GM15510 (cell line): ENCODE results near the gene ZNF268.
A peak's percentile ranks its signal among the peaks of the same experiment; 100 is the strongest.

ENCODE experiments used
- POLR2A ChIP-seq: IDR thresholded peaks from 3 replicates; pipeline ENCODE4 v1.6.1; 2011; ENCODE audit warnings: borderline replicate concordance; ENCODE audit not compliant: insufficient read length; ENCODE audit errors: extremely low read depth

Gene ZNF268

GRCh38 chr12:133181238-133181959 is at the start of gene ZNF268:
Gene ZNF268 (plus strand): TSS chr12:133181495. CDS start chr12:133181998, 503 bp downstream.
- TF ChIP-seq POLR2A, result peak; percentile 72

GRCh38 chr12:133135747-133136146 is 45.5 kb upstream of the ZNF268 start:
- no peak for TF ChIP-seq POLR2A

GRCh38 chr12:133145981-133146380 is 35.3 kb upstream of the ZNF268 start:
- TF ChIP-seq POLR2A, result no peak

GRCh38 chr12:133156125-133156690 is 25.1 kb upstream of the ZNF268 start:
- TF ChIP-seq POLR2A, result no peak

- TF ChIP-seq POLR2A, result no peak
Measured at GRCh38 chr12:133165776-133166175, 15.5 kb upstream of the ZNF268 start.

- no peak for TF ChIP-seq POLR2A
Measured at GRCh38 chr12:133172491-133172890, 8.8 kb upstream of the ZNF268 start.

- no peak for TF ChIP-seq POLR2A
Measured at GRCh38 chr12:133174901-133175300, 6.4 kb upstream of the ZNF268 start.

GRCh38 chr12:133180669-133181068 is 626 bp upstream of the ZNF268 start:
- no peak for TF ChIP-seq POLR2A

- no peak for TF ChIP-seq POLR2A
Measured at GRCh38 chr12:133190176-133190575, 8.9 kb downstream of the ZNF268 start.

- no peak for TF ChIP-seq POLR2A
Measured at GRCh38 chr12:133192847-133193246, 11.6 kb downstream of the ZNF268 start.

GRCh38 chr12:133201888-133202287 is 20.6 kb downstream of the ZNF268 start:
- no peak for TF ChIP-seq POLR2A

GRCh38 chr12:133202493-133203343 is 21.4 kb downstream of the ZNF268 start:
- TF ChIP-seq POLR2A, result no peak

GRCh38 chr12:133203344-133204263 is 22.3 kb downstream of the ZNF268 start:
- no peak for TF ChIP-seq POLR2A

- TF ChIP-seq POLR2A, result no peak
Measured at GRCh38 chr12:133204264-133204603, 22.9 kb downstream of the ZNF268 start.
